HepG2 (cell line): ENCODE data around the gene WDR89. TPM values are rescaled to one million over a fixed set of nuclear protein-coding genes. Genes with fewer than 3 reads are reported as not detected.
"Not testable (repeated sequence)": the region's sequence is repeated elsewhere in the genome, so short reads cannot be mapped to it uniquely, and the experiment has no call there.

Experiments used
- ATAC-seq: fragments of 200-7000 bp; cut with Tn5 transposase; 3 replicates; pipeline ENCODE4 v1.9.1; 2020; ENCODE audit warnings: mild to moderate bottlenecking, moderate library complexity
- BruUV-seq: library from RNA; stranded (reverse); fragments of 400-500 nt; replicated peaks from 2 replicates; lab custom pipeline; 2021; lab: Mats Ljungman, UMichigan
- CTCF ChIA-PET: fragments of 300-600 bp; formaldehyde crosslinking; extraction: SDS; loops from one replicate; lab custom pipeline; 2021; ENCODE audit warnings: low total read pairs, inconsistent platforms, low intra/inter-chr PET ratio; lab: Yijun Ruan, JAX
- POLR2A ChIA-PET: fragments of 350-600 bp; sonication (Branson Sonifier 250); formaldehyde crosslinking; loops from one replicate; lab custom pipeline; 2020; ENCODE audit warnings: antibody characterized with exemption, inconsistent platforms; lab: Yijun Ruan, JAX
- DNase-seq: peaks from one replicate; pipeline ENCODE4 v3.0.0-alpha.2; 2015; ENCODE audit warnings: low spot score
- FAIRE-seq: peaks from 3 replicates; lab custom pipeline; 2011; peaks lifted over from hg19 to GRCh38; lab: Jason Lieb, UNC
- H2AFZ ChIP-seq: one replicate; pipeline ENCODE4 v1.6.1; 2011; ENCODE audit warnings: low read length, inconsistent platforms
- H3K27ac ChIP-seq: fragments of 300-600 bp; 3 replicates; pipeline ENCODE4 v1.8.0; 2011; ENCODE audit warnings: mixed run types, mild to moderate bottlenecking, mixed read lengths, low read length, inconsistent platforms; ENCODE audit not compliant: insufficient read depth; ENCODE audit errors: extremely low read length
- H3K27me3 ChIP-seq, 2 experiments: fragments of 200-600 bp in 1 of 2; 2 replicates in 1 of 2; 3 replicates in 1 of 2; pipeline versions ENCODE4 v1.6.0 to v1.8.0; 2011; ENCODE audit warnings: low read length in 2 of 2, mild to moderate bottlenecking in 2 of 2, moderate library complexity in 2 of 2, inconsistent platforms in 1 of 2; ENCODE audit not compliant: insufficient read depth in 2 of 2, control insufficient read depth in 1 of 2
- H3K36me3 ChIP-seq, 2 experiments: fragments of 200-600 bp in 1 of 2; replicated peaks in 1 of 2; 2 replicates in 1 of 2; 3 replicates in 1 of 2; pipeline versions ENCODE4 v1.5.1 to v1.8.0; 2011; ENCODE audit warnings: low read length in 2 of 2, inconsistent platforms in 1 of 2; ENCODE audit not compliant: insufficient read depth in 2 of 2, control insufficient read depth in 1 of 2
- H3K4me1 ChIP-seq: 2 replicates; pipeline ENCODE4 v1.5.1; 2012; ENCODE audit warnings: low read length, inconsistent platforms; ENCODE audit not compliant: insufficient read depth
- H3K4me2 ChIP-seq: 2 replicates; pipeline ENCODE4 v1.6.0; 2011; ENCODE audit warnings: low read depth, low read length, inconsistent platforms
- H3K4me3 ChIP-seq, 3 experiments: fragments of 200-600 bp in 1 of 3; sonication (generic), shearing (Covaris generic) in 1 of 3; replicated peaks in 1 of 3; 2 replicates each; pipeline ENCODE4 v1.5.1; 2011 to 2016; ENCODE audit warnings: low read length in 3 of 3, inconsistent platforms in 2 of 3, low read depth in 2 of 3, mild to moderate bottlenecking in 2 of 3, control low read depth in 1 of 3, mixed read lengths in 1 of 3; ENCODE audit not compliant: insufficient read depth in 1 of 3
- H3K79me2 ChIP-seq: one replicate; pipeline ENCODE4 v1.6.1; 2011; ENCODE audit warnings: low read length, inconsistent platforms; ENCODE audit not compliant: insufficient read depth
- H3K9ac ChIP-seq: 2 replicates; pipeline ENCODE4 v1.6.0; 2011; ENCODE audit warnings: mild to moderate bottlenecking, low read depth, low read length, inconsistent platforms; ENCODE audit not compliant: insufficient read depth
- H3K9me3 ChIP-seq: 2 replicates; pipeline ENCODE4 v1.5.1; 2012; ENCODE audit warnings: mild to moderate bottlenecking, low read length
- H4K20me1 ChIP-seq: 2 replicates; pipeline ENCODE4 v1.6.0; 2011; ENCODE audit warnings: inconsistent platforms, mild to moderate bottlenecking, low read length, moderate library complexity; ENCODE audit not compliant: insufficient read depth
- CBX2 ChIP-seq, 2 experiments: fragments of 200-600 bp in 1 of 2; sonication (generic); formaldehyde crosslinking in 1 of 2; IDR thresholded peaks; 2 replicates each; pipeline versions ENCODE4 v1.7.0 to v1.8.1; 2018 to 2022; ENCODE audit warnings: low read depth in 2 of 2, low read length in 1 of 2, mild to moderate bottlenecking in 1 of 2, missing genetic modification reagents in 1 of 2
- CEBPB ChIP-seq: IDR thresholded peaks from 2 replicates; pipeline ENCODE4 v1.6.1; 2011; ENCODE audit warnings: low read depth, low read length, improper control_type of control experiment, borderline replicate concordance
- HIVEP1 ChIP-seq: sonication (generic); formaldehyde crosslinking; IDR thresholded peaks from 2 replicates; pipeline ENCODE4 v1.4.0; 2020; ENCODE audit warnings: mild to moderate bottlenecking, missing genetic modification reagents
- ZFP36L2 ChIP-seq: sonication (generic); formaldehyde crosslinking; IDR thresholded peaks from 2 replicates; pipeline ENCODE4 v1.4.0; 2020; ENCODE audit warnings: missing genetic modification reagents
- WGBS: methylation state at CpG from one replicate; pipeline ENCODE4 v1.1.6; 2017; ENCODE audit warnings: low lambda C conversion rate; 5-methylcytosine and 5-hydroxymethylcytosine counted together
- in situ Hi-C: cut with HindIII; loops from 2 replicates; pipeline ENCODE4 v1.10.0; 2017; ENCODE audit warnings: low pct_unique_long_range_greater_than_20kb; ENCODE audit not compliant: extremely low pct_ligation_motif_present
- intact Hi-C: fragments of 100-400 bp; cut with micrococcal nuclease; formaldehyde crosslinking; loops from one replicate; pipeline ENCODE4 v1.10.0; 2022; ENCODE audit not compliant: unreplicated experiment
- polyA plus RNA-seq, 8 experiments: library from polyadenylated mRNA; depleted of rRNA in 3 of 8; stranded (reverse) in 7 of 8; unstranded in 1 of 8; fragments of >200 nt; fragmentation: Illumina TruSeq in 4 of 8; extraction: Trizol in 4 of 8; gene quantifications; 2 replicates each; pipeline versions ENCODE4 v1.2.1 to v1.2.3, GENCODE V29; 2011 to 2016; ENCODE audit warnings: low read depth in 4 of 8, missing spikeins in 1 of 8, mixed read lengths in 1 of 8; ENCODE audit not compliant: insufficient read depth in 1 of 8
- total RNA-seq, 5 experiments: library from RNA; depleted of rRNA; stranded (reverse); fragments of >200 nt; fragmentation: Illumina TruSeq; extraction: Trizol; gene quantifications; 2 replicates each; pipeline ENCODE4 v1.2.3, GENCODE V29; 2016; ENCODE audit warnings: low read depth in 1 of 5
- TF ChIP-seq, protein P1 (sequence below): sonication (generic); formaldehyde crosslinking; IDR thresholded peaks from 2 replicates; pipeline ENCODE4 v1.4.0; 2020; ENCODE audit warnings: mild to moderate bottlenecking, missing genetic modification reagents
- TF ChIP-seq, protein P2 (sequence below): sonication (generic); formaldehyde crosslinking; IDR thresholded peaks from 2 replicates; pipeline ENCODE4 v1.4.0; 2020; ENCODE audit warnings: missing genetic modification reagents

Gene WDR89
- total and polyA plus RNA-seq, 2 of the 13 experiments (the other 11 are each of a cell fraction or from before 2014, with no cell fraction given) = 5.2 to 20.1 TPM

GRCh38 chr14:63624203-63624602, 17.5 kb downstream of the WDR89 start (continued):
- no peak for TF ChIP-seq CBX2 (IDR thresholded peaks at IDR 0.05; ENCODE audit: low read depth, low read length)
- no peak for TF ChIP-seq CBX2 (CRISPR knock-in tag; IDR thresholded peaks at IDR 0.05; ENCODE audit: low read depth)
- TF ChIP-seq HIVEP1 (CRISPR knock-in tag) = no peak
- TF ChIP-seq, protein P1, sequence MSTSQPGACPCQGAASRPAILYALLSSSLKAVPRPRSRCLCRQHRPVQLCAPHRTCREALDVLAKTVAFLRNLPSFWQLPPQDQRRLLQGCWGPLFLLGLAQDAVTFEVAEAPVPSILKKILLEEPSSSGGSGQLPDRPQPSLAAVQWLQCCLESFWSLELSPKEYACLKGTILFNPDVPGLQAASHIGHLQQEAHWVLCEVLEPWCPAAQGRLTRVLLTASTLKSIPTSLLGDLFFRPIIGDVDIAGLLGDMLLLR (CRISPR knock-in tag) = no peak

DNA sequence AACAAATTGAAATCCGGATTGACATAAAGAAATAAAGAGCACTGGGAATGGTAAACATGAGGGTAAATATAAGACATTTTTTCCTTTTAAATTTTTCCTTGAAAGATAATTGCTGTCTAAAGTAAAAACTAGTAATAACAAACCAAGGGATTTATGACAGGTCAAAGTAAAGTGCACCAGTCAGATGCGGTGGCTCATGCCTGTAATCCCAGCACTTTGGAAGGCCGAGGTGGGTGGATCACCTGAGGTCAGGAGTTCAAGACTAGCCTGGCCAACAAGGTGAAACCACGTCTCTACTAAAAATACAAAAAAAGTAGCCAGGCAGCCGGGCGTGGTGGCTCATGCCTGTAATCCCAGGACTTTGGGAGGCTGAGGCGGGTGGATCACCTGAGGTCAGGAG, 19.7 kb downstream of the WDR89 start:
- WGBS = 93% methylated on average over 7 of the region's 7 CpGs
- ATAC-seq = not testable (repeated sequence)

GRCh38 chr14:63616015-63616414, 25.7 kb downstream of the WDR89 start:
- intact Hi-C loops = no loop called here
- no peak for FAIRE-seq
- TF ChIP-seq, protein P2, sequence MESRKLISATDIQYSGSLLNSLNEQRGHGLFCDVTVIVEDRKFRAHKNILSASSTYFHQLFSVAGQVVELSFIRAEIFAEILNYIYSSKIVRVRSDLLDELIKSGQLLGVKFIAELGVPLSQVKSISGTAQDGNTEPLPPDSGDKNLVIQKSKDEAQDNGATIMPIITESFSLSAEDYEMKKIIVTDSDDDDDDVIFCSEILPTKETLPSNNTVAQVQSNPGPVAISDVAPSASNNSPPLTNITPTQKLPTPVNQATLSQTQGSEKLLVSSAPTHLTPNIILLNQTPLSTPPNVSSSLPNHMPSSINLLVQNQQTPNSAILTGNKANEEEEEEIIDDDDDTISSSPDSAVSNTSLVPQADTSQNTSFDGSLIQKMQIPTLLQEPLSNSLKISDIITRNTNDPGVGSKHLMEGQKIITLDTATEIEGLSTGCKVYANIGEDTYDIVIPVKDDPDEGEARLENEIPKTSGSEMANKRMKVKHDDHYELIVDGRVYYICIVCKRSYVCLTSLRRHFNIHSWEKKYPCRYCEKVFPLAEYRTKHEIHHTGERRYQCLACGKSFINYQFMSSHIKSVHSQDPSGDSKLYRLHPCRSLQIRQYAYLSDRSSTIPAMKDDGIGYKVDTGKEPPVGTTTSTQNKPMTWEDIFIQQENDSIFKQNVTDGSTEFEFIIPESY (CRISPR knock-in tag) = peak; percentile 71; the same call in 1 of the 2 replicates
- TF ChIP-seq ZFP36L2 (CRISPR knock-in tag) (no peak), CEBPB (peak; percentile 67)
- Histone ChIP-seq H3K9ac (no peak overlapping the region), H4K20me1 (no peaks in the 10 kb centered on the region; the same call in 1 of the 2 replicates), H3K27me3 (no peaks in the 10 kb centered on the region), H3K4me1 (no peaks in the 10 kb centered on the region), H3K79me2 (peaks cover 26% of the 10 kb centered on the region), H3K36me3 (peaks cover 5 to 31% of the 10 kb centered on the region in 2 experiments; a peak in 4 of 5 replicates), H3K4me3 (no peak overlapping the region), H3K9me3 (no peaks in the 10 kb centered on the region), H2AFZ (no peak overlapping the region), H3K27ac (no peak overlapping the region), H3K4me2 (no peak overlapping the region)
- CTCF ChIA-PET = no interaction called here
- in situ Hi-C loops = no loop called here
- DNase-seq = no peak
- POLR2A ChIA-PET = no interaction called here
- no TSS peak for BruUV-seq
- 97% methylated on average over 5 of the region's 5 CpGs for WGBS
- ATAC-seq = no peak

More for the DNA sequence above, 19.7 kb downstream of the WDR89 start:
- FAIRE-seq, H3K9ac ChIP-seq, in situ Hi-C loops, BruUV-seq, H3K4me1 ChIP-seq, DNase-seq, H3K4me3 ChIP-seq, H3K27ac ChIP-seq, H3K4me2 ChIP-seq, CTCF ChIA-PET, H3K27me3 ChIP-seq, H3K9me3 ChIP-seq, H2AFZ ChIP-seq, intact Hi-C loops, H4K20me1 ChIP-seq, POLR2A ChIA-PET: not testable (repeated sequence)
- Histone ChIP-seq H3K79me2 (peaks cover 19% of the 10 kb centered on the region), H3K36me3 (peaks cover 1 to 28% of the 10 kb centered on the region in 2 experiments; a peak in 4 of 5 replicates)
